DLD1 (cell line): ENCODE data around the gene ACTA2.

Experiments used
- in situ Hi-C: cut with HindIII; loops from 2 replicates; pipeline ENCODE4 v1.10.0; 2017; ENCODE audit warnings: low sequenced_read_pairs

The ACTA2 gene

GRCh38 chr10:88920986-88921593 lies 31.5 kb downstream of the ACTA2 start:
- in situ Hi-C loops = no loop called here

GRCh38 chr10:88920198-88920597 lies 32.4 kb downstream of the ACTA2 start:
- in situ Hi-C loops = no loop called here

- in situ Hi-C loops = no loop called here
These were observed 33.5 kb downstream of the ACTA2 start for GRCh38 chr10:88919041-88919440.

- in situ Hi-C loops = no loop called here
These were observed 34.2 kb downstream of the ACTA2 start for GRCh38 chr10:88918191-88918905.

GRCh38 chr10:88916986-88917385 lies 35.6 kb downstream of the ACTA2 start:
- in situ Hi-C loops = no loop called here

- in situ Hi-C loops = no loop called here
These were observed 36.3 kb downstream of the ACTA2 start for GRCh38 chr10:88916231-88916630.

GRCh38 chr10:88915781-88916180 lies 36.8 kb downstream of the ACTA2 start:
- in situ Hi-C loops = no loop called here

- in situ Hi-C loops = no loop called here
These were observed 38.8 kb downstream of the ACTA2 start for GRCh38 chr10:88913788-88914187.

GRCh38 chr10:88913127-88913526 lies 39.4 kb downstream of the ACTA2 start:
- in situ Hi-C loops = no loop called here

- in situ Hi-C loops = no loop called here
These were observed 40.7 kb downstream of the ACTA2 start for GRCh38 chr10:88911851-88912250.

GRCh38 chr10:88911116-88911515 lies 41.5 kb downstream of the ACTA2 start:
- in situ Hi-C loops = no loop called here

GRCh38 chr10:88908194-88908593 lies 44.4 kb downstream of the ACTA2 start:
- in situ Hi-C loops = no loop called here

GRCh38 chr10:88906921-88907320 lies 45.7 kb downstream of the ACTA2 start:
- in situ Hi-C loops = no loop called here

- in situ Hi-C loops = no loop called here
These were observed 48.9 kb downstream of the ACTA2 start for GRCh38 chr10:88903715-88904114.

- in situ Hi-C loops = no loop called here
These were observed 50.4 kb downstream of the ACTA2 start for GRCh38 chr10:88901984-88902789.

GRCh38 chr10:88901206-88901983 lies 51.2 kb downstream of the ACTA2 start:
- in situ Hi-C loops = no loop called here

- in situ Hi-C loops = no loop called here
These were observed 52.7 kb downstream of the ACTA2 start for GRCh38 chr10:88899886-88900285.

GRCh38 chr10:88898727-88899126 lies 53.8 kb downstream of the ACTA2 start:
- in situ Hi-C loops = no loop called here

GRCh38 chr10:88896994-88897853 lies 55.3 kb downstream of the ACTA2 start:
- in situ Hi-C loops = no loop called here

- in situ Hi-C loops = no loop called here
These were observed 56.1 kb downstream of the ACTA2 start for GRCh38 chr10:88896372-88896993.
